HFF-Myc (cell line): ENCODE results near the gene FRAT1.
"Not testable (repeated sequence)": the region's sequence is repeated elsewhere in the genome, so short reads cannot be mapped to it uniquely, and the experiment has no call there.

ENCODE experiments used
- DNase-seq: peaks from one replicate; pipeline ENCODE4 v3.0.0-alpha.2; 2011; ENCODE audit warnings: low read depth; ENCODE audit errors: extremely low read depth
- H3K4me3 ChIP-seq: replicated peaks from 2 replicates; pipeline ENCODE4 v1.5.1; 2011; ENCODE audit warnings: low read depth, mild to moderate bottlenecking, control low read depth, low read length
- CTCF ChIP-seq: IDR thresholded peaks from 2 replicates; pipeline ENCODE4 v1.5.1; 2012; ENCODE audit warnings: mild to moderate bottlenecking, low read depth, low read length, control low read depth; ENCODE audit errors: missing control alignments

The FRAT1 gene

GRCh38 chr10:97279121-97279815 lies 39.8 kb upstream of the FRAT1 start:
- no peak for DNase-seq
- no peak for TF ChIP-seq CTCF
- H3K4me3 ChIP-seq = no peak overlapping the region

GRCh38 chr10:97280783-97281182 lies 38.3 kb upstream of the FRAT1 start:
- no peak overlapping the region for H3K4me3 ChIP-seq
- no peak for TF ChIP-seq CTCF
- DNase-seq = no peak

GRCh38 chr10:97290076-97290475 lies 29.0 kb upstream of the FRAT1 start:
- not testable (repeated sequence) for H3K4me3 ChIP-seq

GRCh38 chr10:97290576-97291356 lies 28.3 kb upstream of the FRAT1 start:
- DNase-seq = not testable (repeated sequence)

More at GRCh38 chr10:97290076-97290475, 29.0 kb upstream of the FRAT1 start:
- not testable (repeated sequence) for DNase-seq

DNA sequence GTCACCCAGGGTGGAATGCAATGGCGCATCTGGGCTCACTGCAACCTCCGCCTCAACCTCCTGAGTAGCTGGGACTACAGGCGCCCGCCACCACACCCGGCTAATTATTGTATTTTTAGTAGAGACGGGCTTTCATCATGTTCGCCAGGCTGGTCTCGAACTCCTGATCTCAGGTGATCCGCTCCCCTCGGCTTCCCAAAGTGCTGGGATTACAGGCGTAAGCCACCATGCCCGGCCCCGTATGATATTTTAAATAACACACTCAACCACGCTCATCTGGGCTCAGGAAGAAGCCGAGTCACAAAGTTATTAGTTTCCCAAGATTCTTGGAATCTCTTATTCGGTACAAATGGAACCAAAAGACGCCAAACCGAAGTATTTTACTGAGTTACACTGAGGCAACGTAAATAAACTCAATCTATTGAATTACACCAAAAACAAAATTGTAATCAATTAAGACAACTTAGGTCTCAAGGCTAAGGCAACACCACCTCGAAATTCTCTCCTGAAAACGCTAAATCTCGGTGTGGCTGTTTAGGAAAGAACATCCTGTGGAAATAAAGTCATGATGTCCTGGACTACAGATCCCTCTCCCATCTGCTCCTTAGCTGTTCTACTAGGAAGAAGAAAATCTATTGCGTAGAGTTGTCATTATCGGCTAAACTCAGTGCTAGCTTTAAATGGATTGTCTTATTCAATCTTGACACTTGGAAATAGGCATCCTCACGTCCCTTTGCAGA lies 27.5 kb upstream of the FRAT1 start:
- peak overlapping the region; percentile 53 for H3K4me3 ChIP-seq
- no peak for TF ChIP-seq CTCF
- DNase-seq = no peak

More at GRCh38 chr10:97290576-97291356, 28.3 kb upstream of the FRAT1 start:
- H3K4me3 ChIP-seq = peak overlapping the region; percentile 53

DNA sequence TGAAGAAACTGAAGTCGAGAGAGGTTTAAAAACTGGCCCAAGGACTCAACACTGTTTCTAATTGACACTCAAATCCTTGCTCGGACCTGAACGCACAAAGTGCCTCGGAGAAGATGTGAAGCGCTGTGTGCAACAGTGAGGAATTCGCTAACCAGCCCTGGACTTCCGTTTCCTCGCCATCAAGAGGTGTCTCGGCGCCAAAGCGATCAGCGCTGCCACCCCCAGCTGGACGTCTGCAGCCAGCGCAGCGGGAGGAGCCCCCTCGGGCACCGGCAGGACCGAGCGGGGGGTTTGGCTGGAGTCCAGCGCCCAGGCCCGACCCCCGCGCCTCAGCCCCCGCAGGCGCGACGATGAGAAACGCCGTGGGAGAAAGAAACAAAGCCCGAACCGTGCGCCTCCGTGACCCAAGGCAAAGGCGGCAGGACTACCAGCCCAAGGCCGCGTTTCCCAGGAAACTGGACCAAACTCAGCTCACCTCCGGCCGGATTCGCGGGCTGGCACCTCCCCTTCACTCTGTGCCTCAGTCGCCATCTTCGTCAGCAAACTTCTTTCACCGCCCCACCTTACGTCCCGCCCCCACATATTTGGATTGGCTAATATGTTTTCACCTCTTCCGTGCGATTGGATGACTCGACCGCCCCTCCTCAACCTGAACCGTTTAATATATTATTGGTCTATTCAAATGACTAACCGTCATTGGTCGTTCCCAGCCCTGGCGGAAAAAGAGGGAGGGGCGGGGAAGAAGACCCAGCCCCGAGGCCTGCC lies 26.8 kb upstream of the FRAT1 start, which contains the start of gene ARHGAP19:
Gene ARHGAP19 (minus strand): TSS at position 541 of the 765 bp plus-strand sequence. CDS start 10 bp downstream, at position 531.
- H3K4me3 ChIP-seq = peak within 1 kb of the TSS; percentile 53
- DNase-seq = peak; percentile 98
- no peak for TF ChIP-seq CTCF

- TF ChIP-seq CTCF = no peak
- no peak for DNase-seq
- no peak overlapping the region for H3K4me3 ChIP-seq
Observed at GRCh38 chr10:97292862-97293198, 26.2 kb upstream of the FRAT1 start.
